ENCODE data around the gene GNG2. TPM values are rescaled to one million over a fixed set of nuclear protein-coding genes. Genes with fewer than 3 reads are reported as not detected.

GNG2 gene
- total RNA-seq, 1 experiment from 2014 or later, result 7.0 TPM

GRCh38 chr14:51880835-51881580 is 20.6 kb downstream of the GNG2 start:
- no CpG with 5 or more reads among the region's 7 CpGs for WGBS (ENCODE audit: extremely low coverage, insufficient read length, low lambda C conversion rate)

More at GRCh38 chr14:51880835-51881580, 20.6 kb downstream of the GNG2 start:
- Histone ChIP-seq H3K4me1 (ENCODE audit: insufficient read depth, low read length) (no peaks in the 10 kb centered on the region), H3K9me3 (ENCODE audit: control insufficient read depth, low read depth, low read length) (no peaks in the 10 kb centered on the region), H3K56ac (ENCODE audit: insufficient read length, low read depth, low read length) (no peak overlapping the region), H3K79me1 (ENCODE audit: insufficient read depth, low read depth, low read length, poor library complexity, severe bottlenecking) (no peaks in the 10 kb centered on the region), H3K4ac (ENCODE audit: low read depth, low read length) (no peak overlapping the region), H3K4me2 (ENCODE audit: insufficient read depth, insufficient read length, low read length) (no peak overlapping the region), H3K27ac (ENCODE audit: insufficient read length, low read depth, low read length) (no peak overlapping the region), H3K23me2 (ENCODE audit: insufficient read length, low read depth, low read length, poor library complexity, severe bottlenecking) (no peaks in the 10 kb centered on the region), H3K14ac (ENCODE audit: insufficient read depth, low read length) (no peak overlapping the region; the same call in 1 of the 2 replicates), H3T11ph (ENCODE audit: low read length) (no peak overlapping the region), H2AK5ac (ENCODE audit: insufficient read length, low read length) (no peak overlapping the region), H2BK120ac (ENCODE audit: low read depth, low read length, poor library complexity, severe bottlenecking) (no peak overlapping the region), H2BK15ac (ENCODE audit: low read depth, low read length) (no peak overlapping the region), H2BK5ac (ENCODE audit: insufficient read length, low read length) (no peak overlapping the region), H2AFZ (ENCODE audit: low read length) (no peak overlapping the region), H3K23ac (ENCODE audit: insufficient read length, low read depth, low read length) (no peak overlapping the region), H4K91ac (ENCODE audit: insufficient read length, low read depth, low read length) (no peak overlapping the region), H3K18ac (ENCODE audit: insufficient read length, low read depth, low read length) (no peak overlapping the region), H4K8ac (replicated peaks; ENCODE audit: insufficient read length, low read depth, low read length) (no peak overlapping the region), H4K20me1 (ENCODE audit: control insufficient read depth, insufficient read depth, insufficient read length) (no peaks in the 10 kb centered on the region), H3K9ac (ENCODE audit: extremely low read depth, insufficient read length, low read length) (no peak overlapping the region), H2BK12ac (ENCODE audit: insufficient read length, low read depth, low read length) (no peak overlapping the region), H3K27me3 (ENCODE audit: insufficient read depth, low read length) (no peaks in the 10 kb centered on the region), H3K79me2 (ENCODE audit: insufficient read depth, low read length) (no peaks in the 10 kb centered on the region), H2BK20ac (ENCODE audit: low read depth, low read length, poor library complexity, severe bottlenecking) (no peak overlapping the region), H4K5ac (ENCODE audit: insufficient read length, low read depth, low read length) (no peak overlapping the region)
- H3K9me3 Mint-ChIP-seq, result no peaks in the 10 kb centered on the region
- no peaks in the 10 kb centered on the region for H3K4me1 Mint-ChIP-seq
- no peaks in the 10 kb centered on the region for H3K27me3 Mint-ChIP-seq (ENCODE audit: low read depth)
- TF ChIP-seq CTCF (conservative IDR thresholded peaks at IDR 0.05), result no peak
- no peaks in the 10 kb centered on the region for H3K36me3 Mint-ChIP-seq (ENCODE audit: insufficient read depth in 1 of 3, low read depth in 3 of 3)
- DNase-seq, result no peak
- H3K4me3 Mint-ChIP-seq, result no peak overlapping the region
- H3K27ac Mint-ChIP-seq, result no peak overlapping the region
